SK-N-SH (cell line): ENCODE results near the gene ZNF664. TPM values are rescaled to one million over a fixed set of nuclear protein-coding genes. Genes with fewer than 3 reads are reported as not detected.

Experiments
- CTCF ChIA-PET: fragments of 300-600, 350-600 bp; formaldehyde crosslinking; extraction: SDS; loops from one replicate; lab custom pipeline; 2021; lab: Yijun Ruan, JAX
- POLR2A ChIA-PET: fragments of 350-600 bp; sonication (Branson Sonifier 250); formaldehyde crosslinking; extraction: SDS; loops from one replicate; lab custom pipeline; 2020; ENCODE audit warnings: antibody characterized with exemption, inconsistent platforms; lab: Yijun Ruan, JAX
- DNase-seq: peaks from one replicate; pipeline ENCODE4 v3.0.0; 2012
- H2AFZ ChIP-seq: fragments of 200-600 bp; sonication (generic); 2 replicates; pipeline ENCODE4 v1.8.1; 2016; ENCODE audit warnings: antibody characterized with exemption, mild to moderate bottlenecking, low read depth
- H3F3A ChIP-seq: fragments of 200-600 bp; sonication (generic); replicated peaks from 2 replicates; pipeline ENCODE3; 2016; ENCODE audit warnings: antibody characterized with exemption, mild to moderate bottlenecking; ENCODE audit not compliant: insufficient read depth
- H3K27ac ChIP-seq, 2 experiments: fragments of 200-500 bp in 1 of 2; fragments of 200-600 bp in 1 of 2; sonication (Bioruptor generic) in 1 of 2; sonication (generic), shearing (Covaris generic) in 1 of 2; 2 replicates each; pipeline versions ENCODE4 v1.5.1 to v1.6.1; 2014 to 2016; ENCODE audit warnings: low read depth in 2 of 2, inconsistent platforms in 1 of 2, low read length in 1 of 2, mild to moderate bottlenecking in 1 of 2, mixed read lengths in 1 of 2
- H3K27me3 ChIP-seq: fragments of 200-600 bp; sonication (generic), shearing (Covaris generic); 2 replicates; pipeline ENCODE4 v1.6.1; 2016; ENCODE audit warnings: mixed run types; ENCODE audit not compliant: insufficient read depth
- H3K36me3 ChIP-seq, 2 experiments: fragments of 200-500 bp in 1 of 2; fragments of 200-600 bp in 1 of 2; sonication (Bioruptor generic) in 1 of 2; sonication (generic) in 1 of 2; replicated peaks in 1 of 2; 2 replicates each; pipeline versions ENCODE3 to v1.5.1; 2014 to 2016; ENCODE audit warnings: low read length in 1 of 2, mild to moderate bottlenecking in 1 of 2; ENCODE audit not compliant: insufficient read depth in 2 of 2, control insufficient read depth in 1 of 2
- H3K4me1 ChIP-seq, 2 experiments: fragments of 200-500 bp in 1 of 2; fragments of 200-600 bp in 1 of 2; sonication (Bioruptor generic) in 1 of 2; sonication (generic), shearing (Covaris generic) in 1 of 2; 2 replicates each; pipeline versions ENCODE4 v1.5.1 to v1.6.1; 2014 to 2016; ENCODE audit warnings: low read depth in 1 of 2, low read length in 1 of 2, mixed run types in 1 of 2; ENCODE audit not compliant: insufficient read depth in 2 of 2, control insufficient read depth in 1 of 2
- H3K4me2 ChIP-seq: fragments of 200-600 bp; sonication (generic), shearing (Covaris generic); 2 replicates; pipeline ENCODE4 v1.6.1; 2017; ENCODE audit warnings: mixed run types
- H3K4me3 ChIP-seq, 2 experiments: fragments of 200-500 bp in 1 of 2; fragments of 200-600 bp in 1 of 2; sonication (Bioruptor generic) in 1 of 2; sonication (generic), shearing (Covaris generic) in 1 of 2; 2 replicates each; pipeline versions ENCODE4 v1.5.1 to v1.8.1; 2014 to 2016; ENCODE audit warnings: low read depth in 2 of 2, inconsistent platforms in 1 of 2, low read length in 1 of 2, mild to moderate bottlenecking in 1 of 2, mixed read lengths in 1 of 2, moderate library complexity in 1 of 2
- H3K79me2 ChIP-seq: fragments of 200-600 bp; sonication (generic); 2 replicates; pipeline ENCODE4 v1.8.1; 2017; ENCODE audit warnings: mild to moderate bottlenecking; ENCODE audit not compliant: insufficient read depth
- H3K9ac ChIP-seq: fragments of 200-600 bp; sonication (generic); 2 replicates; pipeline ENCODE4 v1.6.1; 2017; ENCODE audit warnings: mixed run types
- H3K9me2 ChIP-seq: fragments of 200-600 bp; sonication (generic); 2 replicates; pipeline ENCODE4 v1.6.1; 2017; ENCODE audit warnings: mixed run types
- H3K9me3 ChIP-seq: fragments of 200-600 bp; sonication (generic); 2 replicates; pipeline ENCODE4 v1.6.1; 2017; ENCODE audit warnings: mixed run types, mild to moderate bottlenecking, moderate library complexity
- H4K20me1 ChIP-seq: fragments of 200-600 bp; sonication (generic); 2 replicates; pipeline ENCODE4 v1.6.1; 2017; ENCODE audit warnings: mild to moderate bottlenecking, mixed run types; ENCODE audit not compliant: insufficient read depth
- CHD2 ChIP-seq: fragments of 150-350 bp; IDR thresholded peaks from 2 replicates; pipeline ENCODE4 v1.6.1; 2018; ENCODE audit warnings: low read length; ENCODE audit not compliant: partially characterized antibody
- EZH2phosphoT487 ChIP-seq: fragments of 200-600 bp; sonication (generic); IDR thresholded peaks from 2 replicates; pipeline ENCODE4 v1.6.1; 2017; ENCODE audit warnings: low read depth, mixed run types, mild to moderate bottlenecking, antibody characterized with exemption, moderate library complexity, borderline replicate concordance
- FOXJ3 ChIP-seq: sonication (generic); formaldehyde crosslinking; IDR thresholded peaks from 2 replicates; pipeline ENCODE4 v1.5.1; 2020; ENCODE audit warnings: mild to moderate bottlenecking, missing genetic modification reagents
- FOXM1 ChIP-seq: IDR thresholded peaks from 2 replicates; pipeline ENCODE4 v1.4.0; 2012; ENCODE audit warnings: low read depth, mild to moderate bottlenecking
- JUND ChIP-seq: IDR thresholded peaks from 2 replicates; pipeline ENCODE4 v1.4.0; 2012
- MXI1 ChIP-seq: IDR thresholded peaks from 2 replicates; pipeline ENCODE4 v1.6.1; 2012; ENCODE audit warnings: mild to moderate bottlenecking, low read depth, low read length, improper control_type of control experiment
- NFIC ChIP-seq: IDR thresholded peaks from 2 replicates; pipeline ENCODE4 v1.4.0; 2012; ENCODE audit warnings: borderline replicate concordance
- RFX5 ChIP-seq: IDR thresholded peaks from 2 replicates; pipeline ENCODE4 v1.6.1; 2012; ENCODE audit warnings: mild to moderate bottlenecking, improper control_type of control experiment, low read length
- RXRA ChIP-seq: IDR thresholded peaks from 2 replicates; pipeline ENCODE4 v1.4.0; 2012; ENCODE audit warnings: low read depth, mild to moderate bottlenecking, borderline replicate concordance
- SIN3A ChIP-seq: IDR thresholded peaks from 2 replicates; pipeline ENCODE4 v1.6.1; 2012; ENCODE audit warnings: low read depth, mild to moderate bottlenecking, low read length, moderate library complexity, borderline replicate concordance
- SMC3 ChIP-seq: IDR thresholded peaks from 2 replicates; pipeline ENCODE4 v1.6.1; 2012; ENCODE audit warnings: low read depth, low read length, improper control_type of control experiment
- TAF1 ChIP-seq: IDR thresholded peaks from 2 replicates; pipeline ENCODE4 v1.6.1; 2012; ENCODE audit warnings: low read depth, mild to moderate bottlenecking, low read length, moderate library complexity, borderline replicate concordance
- TEAD4 ChIP-seq: IDR thresholded peaks from 2 replicates; pipeline ENCODE4 v1.4.0; 2012; ENCODE audit warnings: mild to moderate bottlenecking, borderline replicate concordance; ENCODE audit not compliant: insufficient read depth
- YY1 ChIP-seq: IDR thresholded peaks from 2 replicates; pipeline ENCODE4 v1.4.0; 2012; ENCODE audit warnings: low read depth, mild to moderate bottlenecking
- WGBS: methylation state at CpG from one replicate; pipeline ENCODE4 v1.1.6; 2017; ENCODE audit warnings: low lambda C conversion rate; 5-methylcytosine and 5-hydroxymethylcytosine counted together
- polyA plus RNA-seq, 3 experiments: library from polyadenylated mRNA; depleted of rRNA; stranded (reverse); fragments of >200 nt; gene quantifications; 2 replicates each; pipeline ENCODE4 v1.2.3, GENCODE V29; 2012
- TF ChIP-seq, protein P1 (sequence below): IDR thresholded peaks from 2 replicates; pipeline ENCODE4; 2012
- TF ChIP-seq, protein P2 (sequence below): IDR thresholded peaks from 2 replicates; pipeline ENCODE4 v1.4.0; 2012; ENCODE audit warnings: low read depth, borderline replicate concordance
- TF ChIP-seq, protein P3 (sequence below): IDR thresholded peaks from 2 replicates; pipeline ENCODE4 v1.4.0; 2012; ENCODE audit warnings: low read depth

The ZNF664 gene
- polyA plus RNA-seq, 1 of the 3 experiments (the other 2 are of a cell fraction) = 34.9 TPM

GRCh38 chr12:123943816-123944215 lies 29.2 kb upstream of the ZNF664 start:
- H3K9me2 ChIP-seq = no peaks in the 10 kb centered on the region
- H4K20me1 ChIP-seq = 0 out of 2 replicates have a peak, but pooled peaks cover 8% of the 10 kb centered on the region
- H3K36me3 ChIP-seq = peaks cover 16 to 57% of the 10 kb centered on the region in 2 experiments
- no peak for TF ChIP-seq TAF1
- no peak for TF ChIP-seq RXRA
- TF ChIP-seq, protein P1, sequence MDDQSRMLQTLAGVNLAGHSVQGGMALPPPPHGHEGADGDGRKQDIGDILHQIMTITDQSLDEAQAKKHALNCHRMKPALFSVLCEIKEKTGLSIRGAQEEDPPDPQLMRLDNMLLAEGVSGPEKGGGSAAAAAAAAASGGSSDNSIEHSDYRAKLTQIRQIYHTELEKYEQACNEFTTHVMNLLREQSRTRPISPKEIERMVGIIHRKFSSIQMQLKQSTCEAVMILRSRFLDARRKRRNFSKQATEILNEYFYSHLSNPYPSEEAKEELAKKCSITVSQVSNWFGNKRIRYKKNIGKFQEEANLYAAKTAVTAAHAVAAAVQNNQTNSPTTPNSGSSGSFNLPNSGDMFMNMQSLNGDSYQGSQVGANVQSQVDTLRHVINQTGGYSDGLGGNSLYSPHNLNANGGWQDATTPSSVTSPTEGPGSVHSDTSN = no peak
- no peak for TF ChIP-seq MXI1
- TF ChIP-seq JUND = no peak
- no peak for TF ChIP-seq SMC3
- no peak for TF ChIP-seq NFIC
- TF ChIP-seq RFX5 = no peak
- no peak for TF ChIP-seq SIN3A
- TF ChIP-seq CHD2 = no peak
- no peak for TF ChIP-seq FOXM1
- TF ChIP-seq, protein P2, sequence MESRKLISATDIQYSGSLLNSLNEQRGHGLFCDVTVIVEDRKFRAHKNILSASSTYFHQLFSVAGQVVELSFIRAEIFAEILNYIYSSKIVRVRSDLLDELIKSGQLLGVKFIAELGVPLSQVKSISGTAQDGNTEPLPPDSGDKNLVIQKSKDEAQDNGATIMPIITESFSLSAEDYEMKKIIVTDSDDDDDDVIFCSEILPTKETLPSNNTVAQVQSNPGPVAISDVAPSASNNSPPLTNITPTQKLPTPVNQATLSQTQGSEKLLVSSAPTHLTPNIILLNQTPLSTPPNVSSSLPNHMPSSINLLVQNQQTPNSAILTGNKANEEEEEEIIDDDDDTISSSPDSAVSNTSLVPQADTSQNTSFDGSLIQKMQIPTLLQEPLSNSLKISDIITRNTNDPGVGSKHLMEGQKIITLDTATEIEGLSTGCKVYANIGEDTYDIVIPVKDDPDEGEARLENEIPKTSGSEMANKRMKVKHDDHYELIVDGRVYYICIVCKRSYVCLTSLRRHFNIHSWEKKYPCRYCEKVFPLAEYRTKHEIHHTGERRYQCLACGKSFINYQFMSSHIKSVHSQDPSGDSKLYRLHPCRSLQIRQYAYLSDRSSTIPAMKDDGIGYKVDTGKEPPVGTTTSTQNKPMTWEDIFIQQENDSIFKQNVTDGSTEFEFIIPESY = no peak
- TF ChIP-seq, protein P3, sequence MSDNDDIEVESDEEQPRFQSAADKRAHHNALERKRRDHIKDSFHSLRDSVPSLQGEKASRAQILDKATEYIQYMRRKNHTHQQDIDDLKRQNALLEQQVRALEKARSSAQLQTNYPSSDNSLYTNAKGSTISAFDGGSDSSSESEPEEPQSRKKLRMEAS = no peak
- TF ChIP-seq YY1 = no peak
- no peak overlapping the region for H3K4me3 ChIP-seq
- no peaks in the 10 kb centered on the region; the same call in 1 of the 2 replicates for H3K79me2 ChIP-seq
- ChIA-PET CTCF (no interaction called here), POLR2A (no interaction called here)
- no peaks in the 10 kb centered on the region for H3F3A ChIP-seq
- 81% methylated on average over 4 of the region's 5 CpGs for WGBS
- no peaks in the 10 kb centered on the region for H3K27me3 ChIP-seq
- no peak overlapping the region for H3K9ac ChIP-seq
- H3K4me1 ChIP-seq = peaks cover 0 to 1% of the 10 kb centered on the region in 2 experiments; a peak in 1 of 4 replicates
- no peaks in the 10 kb centered on the region for H3K9me3 ChIP-seq
- no peak overlapping the region for H3K4me2 ChIP-seq
- H3K27ac ChIP-seq = no peak overlapping the region
- H2AFZ ChIP-seq = no peak overlapping the region
- DNase-seq = no peak

- Histone ChIP-seq H3K9me3 (no peaks in the 10 kb centered on the region), H3K4me2 (no peak overlapping the region), H2AFZ (no peak overlapping the region), H3K9ac (no peak overlapping the region), H3K27ac (no peak overlapping the region)
- no peak for DNase-seq
- no peak for TF ChIP-seq RFX5
- TF ChIP-seq EZH2phosphoT487 = no peak
- TF ChIP-seq FOXJ3 (CRISPR knock-in tag) = no peak
- TF ChIP-seq RXRA = no peak
- TF ChIP-seq TEAD4 = no peak
- TF ChIP-seq YY1 = no peak
- TF ChIP-seq, protein P3 = no peak
- no peak for TF ChIP-seq TAF1
- TF ChIP-seq, all 33 proteins: peak for 0
- ChIA-PET CTCF (interaction anchor here (1.0 kb wide), 1 partner anchor 39 kb away, joined by 4 read pairs; no protein-coding TSS in a partner anchor), POLR2A (interaction anchor here (0.6 kb wide), 1 partner anchor 579 kb away, joined by 3 read pairs; no protein-coding TSS in a partner anchor)
- 91% methylated on average over 10 of the region's 10 CpGs for WGBS
- H4K20me1 ChIP-seq = 0 out of 2 replicates have a peak, but pooled peaks cover 11% of the 10 kb centered on the region
- H3K79me2 ChIP-seq = no peaks in the 10 kb centered on the region; the same call in 1 of the 2 replicates
- H3F3A ChIP-seq = no peaks in the 10 kb centered on the region
- H3K4me3 ChIP-seq = no peak overlapping the region
- H3K9me2 ChIP-seq = no peaks in the 10 kb centered on the region
- peaks cover 0 to 7% of the 10 kb centered on the region in 2 experiments; a peak in 1 of 4 replicates for H3K4me1 ChIP-seq
- no peaks in the 10 kb centered on the region for H3K27me3 ChIP-seq
- H3K36me3 ChIP-seq = peaks cover 16 to 52% of the 10 kb centered on the region in 2 experiments
Measured at GRCh38 chr12:123944696-123945095, 28.3 kb upstream of the ZNF664 start.
